SK-N-SH (cell line): ENCODE results near the gene KCND3. TPM values are rescaled to one million over a fixed set of nuclear protein-coding genes. Genes with fewer than 3 reads are reported as not detected.

Source experiments
- CTCF ChIA-PET: fragments of 300-600, 350-600 bp; formaldehyde crosslinking; extraction: SDS; loops from one replicate; lab custom pipeline; 2021; lab: Yijun Ruan, JAX
- POLR2A ChIA-PET: fragments of 350-600 bp; sonication (Branson Sonifier 250); formaldehyde crosslinking; extraction: SDS; loops from one replicate; lab custom pipeline; 2020; ENCODE audit warnings: antibody characterized with exemption, inconsistent platforms; lab: Yijun Ruan, JAX
- DNase-seq: peaks from one replicate; pipeline ENCODE4 v3.0.0; 2012
- H2AFZ ChIP-seq: fragments of 200-600 bp; sonication (generic); 2 replicates; pipeline ENCODE4 v1.8.1; 2016; ENCODE audit warnings: antibody characterized with exemption, mild to moderate bottlenecking, low read depth
- H3F3A ChIP-seq: fragments of 200-600 bp; sonication (generic); replicated peaks from 2 replicates; pipeline ENCODE3; 2016; ENCODE audit warnings: antibody characterized with exemption, mild to moderate bottlenecking; ENCODE audit not compliant: insufficient read depth
- H3K27ac ChIP-seq, 2 experiments: fragments of 200-500 bp in 1 of 2; fragments of 200-600 bp in 1 of 2; sonication (Bioruptor generic) in 1 of 2; sonication (generic), shearing (Covaris generic) in 1 of 2; 2 replicates each; pipeline versions ENCODE4 v1.5.1 to v1.6.1; 2014 to 2016; ENCODE audit warnings: low read depth in 2 of 2, inconsistent platforms in 1 of 2, low read length in 1 of 2, mild to moderate bottlenecking in 1 of 2, mixed read lengths in 1 of 2
- H3K27me3 ChIP-seq: fragments of 200-600 bp; sonication (generic), shearing (Covaris generic); 2 replicates; pipeline ENCODE4 v1.6.1; 2016; ENCODE audit warnings: mixed run types; ENCODE audit not compliant: insufficient read depth
- H3K36me3 ChIP-seq, 2 experiments: fragments of 200-500 bp in 1 of 2; fragments of 200-600 bp in 1 of 2; sonication (Bioruptor generic) in 1 of 2; sonication (generic) in 1 of 2; replicated peaks in 1 of 2; 2 replicates each; pipeline versions ENCODE3 to v1.5.1; 2014 to 2016; ENCODE audit warnings: low read length in 1 of 2, mild to moderate bottlenecking in 1 of 2; ENCODE audit not compliant: insufficient read depth in 2 of 2, control insufficient read depth in 1 of 2
- H3K4me1 ChIP-seq, 2 experiments: fragments of 200-500 bp in 1 of 2; fragments of 200-600 bp in 1 of 2; sonication (Bioruptor generic) in 1 of 2; sonication (generic), shearing (Covaris generic) in 1 of 2; 2 replicates each; pipeline versions ENCODE4 v1.5.1 to v1.6.1; 2014 to 2016; ENCODE audit warnings: low read depth in 1 of 2, low read length in 1 of 2, mixed run types in 1 of 2; ENCODE audit not compliant: insufficient read depth in 2 of 2, control insufficient read depth in 1 of 2
- H3K4me2 ChIP-seq: fragments of 200-600 bp; sonication (generic), shearing (Covaris generic); 2 replicates; pipeline ENCODE4 v1.6.1; 2017; ENCODE audit warnings: mixed run types
- H3K4me3 ChIP-seq, 2 experiments: fragments of 200-500 bp in 1 of 2; fragments of 200-600 bp in 1 of 2; sonication (Bioruptor generic) in 1 of 2; sonication (generic), shearing (Covaris generic) in 1 of 2; 2 replicates each; pipeline versions ENCODE4 v1.5.1 to v1.8.1; 2014 to 2016; ENCODE audit warnings: low read depth in 2 of 2, inconsistent platforms in 1 of 2, low read length in 1 of 2, mild to moderate bottlenecking in 1 of 2, mixed read lengths in 1 of 2, moderate library complexity in 1 of 2
- H3K79me2 ChIP-seq: fragments of 200-600 bp; sonication (generic); 2 replicates; pipeline ENCODE4 v1.8.1; 2017; ENCODE audit warnings: mild to moderate bottlenecking; ENCODE audit not compliant: insufficient read depth
- H3K9ac ChIP-seq: fragments of 200-600 bp; sonication (generic); 2 replicates; pipeline ENCODE4 v1.6.1; 2017; ENCODE audit warnings: mixed run types
- H3K9me2 ChIP-seq: fragments of 200-600 bp; sonication (generic); 2 replicates; pipeline ENCODE4 v1.6.1; 2017; ENCODE audit warnings: mixed run types
- H3K9me3 ChIP-seq: fragments of 200-600 bp; sonication (generic); 2 replicates; pipeline ENCODE4 v1.6.1; 2017; ENCODE audit warnings: mixed run types, mild to moderate bottlenecking, moderate library complexity
- H4K20me1 ChIP-seq: fragments of 200-600 bp; sonication (generic); 2 replicates; pipeline ENCODE4 v1.6.1; 2017; ENCODE audit warnings: mild to moderate bottlenecking, mixed run types; ENCODE audit not compliant: insufficient read depth
- CHD2 ChIP-seq: fragments of 150-350 bp; IDR thresholded peaks from 2 replicates; pipeline ENCODE4 v1.6.1; 2018; ENCODE audit warnings: low read length; ENCODE audit not compliant: partially characterized antibody
- FOXJ3 ChIP-seq: sonication (generic); formaldehyde crosslinking; IDR thresholded peaks from 2 replicates; pipeline ENCODE4 v1.5.1; 2020; ENCODE audit warnings: mild to moderate bottlenecking, missing genetic modification reagents
- FOXM1 ChIP-seq: IDR thresholded peaks from 2 replicates; pipeline ENCODE4 v1.4.0; 2012; ENCODE audit warnings: low read depth, mild to moderate bottlenecking
- GABPA ChIP-seq: IDR thresholded peaks from 2 replicates; pipeline ENCODE4 v1.4.0; 2012; ENCODE audit warnings: low read depth, mild to moderate bottlenecking
- GATA2 ChIP-seq: sonication (generic); formaldehyde crosslinking; IDR thresholded peaks from 2 replicates; pipeline ENCODE4 v1.5.0; 2020; ENCODE audit warnings: mild to moderate bottlenecking, missing genetic modification reagents
- JUND ChIP-seq: IDR thresholded peaks from 2 replicates; pipeline ENCODE4 v1.4.0; 2012
- MEF2A ChIP-seq: IDR thresholded peaks from 2 replicates; pipeline ENCODE4 v1.4.0; 2012; ENCODE audit warnings: low read depth, borderline replicate concordance
- MXI1 ChIP-seq: IDR thresholded peaks from 2 replicates; pipeline ENCODE4 v1.6.1; 2012; ENCODE audit warnings: mild to moderate bottlenecking, low read depth, low read length, improper control_type of control experiment
- NFIC ChIP-seq: IDR thresholded peaks from 2 replicates; pipeline ENCODE4 v1.4.0; 2012; ENCODE audit warnings: borderline replicate concordance
- NRF1 ChIP-seq: IDR thresholded peaks from 2 replicates; pipeline ENCODE4 v1.6.1; 2012; ENCODE audit warnings: low read depth, mild to moderate bottlenecking, low read length
- POLR2AphosphoS5 ChIP-seq: IDR thresholded peaks from 2 replicates; pipeline ENCODE4 v1.6.1; 2012; ENCODE audit warnings: low read depth, low read length
- RCOR1 ChIP-seq: fragments of 150-350 bp; IDR thresholded peaks from 2 replicates; pipeline ENCODE4 v1.6.1; 2017; ENCODE audit warnings: antibody characterized with exemption, low read length
- RFX5 ChIP-seq: IDR thresholded peaks from 2 replicates; pipeline ENCODE4 v1.6.1; 2012; ENCODE audit warnings: mild to moderate bottlenecking, improper control_type of control experiment, low read length
- RXRA ChIP-seq: IDR thresholded peaks from 2 replicates; pipeline ENCODE4 v1.4.0; 2012; ENCODE audit warnings: low read depth, mild to moderate bottlenecking, borderline replicate concordance
- SMC3 ChIP-seq: IDR thresholded peaks from 2 replicates; pipeline ENCODE4 v1.6.1; 2012; ENCODE audit warnings: low read depth, low read length, improper control_type of control experiment
- WGBS: methylation state at CpG from one replicate; pipeline ENCODE4 v1.1.6; 2017; ENCODE audit warnings: low lambda C conversion rate; 5-methylcytosine and 5-hydroxymethylcytosine counted together
- polyA plus RNA-seq, 3 experiments: library from polyadenylated mRNA; depleted of rRNA; stranded (reverse); fragments of >200 nt; gene quantifications; 2 replicates each; pipeline ENCODE4 v1.2.3, GENCODE V29; 2012
- TF ChIP-seq, protein P1 (sequence below): IDR thresholded peaks from 2 replicates; pipeline ENCODE4; 2012
- TF ChIP-seq, protein P2 (sequence below): fragments of 150-350 bp; IDR thresholded peaks from 2 replicates; pipeline ENCODE4 v1.6.1; 2017; ENCODE audit warnings: antibody characterized with exemption, low read length, low read depth, borderline replicate concordance
- TF ChIP-seq, protein P3 (sequence below): IDR thresholded peaks from 2 replicates; pipeline ENCODE4 v1.4.0; 2012; ENCODE audit warnings: low read depth
- TF ChIP-seq, protein P4 (sequence below): IDR thresholded peaks from 2 replicates; pipeline ENCODE4 v1.4.0; 2012; ENCODE audit warnings: low read depth, borderline replicate concordance
- TF ChIP-seq, protein P5 (sequence below): fragments of 150-350 bp; IDR thresholded peaks from 2 replicates; pipeline ENCODE4 v1.6.1; 2016; ENCODE audit warnings: mild to moderate bottlenecking, low read depth, low read length

Gene KCND3
- polyA plus RNA-seq, 1 of the 3 experiments (the other 2 are of a cell fraction): not detected

DNA sequence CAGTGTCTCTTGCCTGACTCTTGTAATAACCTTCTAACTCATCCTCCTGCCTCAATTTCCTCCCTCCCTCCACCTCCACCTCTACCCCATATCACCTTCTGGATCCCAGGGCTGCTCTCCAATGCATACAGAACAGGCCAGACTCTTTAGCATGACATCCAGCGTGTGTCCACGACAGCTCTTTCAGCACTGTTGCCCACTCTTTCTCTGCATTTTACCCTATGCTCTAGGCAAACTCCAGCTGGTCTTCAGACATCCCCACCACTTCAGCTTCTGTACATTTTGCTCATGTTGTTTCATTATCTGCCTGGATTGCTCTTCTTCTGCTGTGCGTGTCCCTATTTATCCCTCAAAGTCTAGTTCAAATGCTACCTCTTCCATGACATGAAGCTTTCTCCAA lies 255.0 kb downstream of the KCND3 start:
- Histone ChIP-seq H3K79me2 (no peaks in the 10 kb centered on the region), H3F3A (peaks cover under 1% of the 10 kb centered on the region), H2AFZ (no peak overlapping the region), H3K27ac (no peak overlapping the region), H3K4me3 (no peak overlapping the region), H3K9ac (no peak overlapping the region), H4K20me1 (no peaks in the 10 kb centered on the region), H3K9me2 (no peaks in the 10 kb centered on the region), H3K9me3 (no peaks in the 10 kb centered on the region), H3K27me3 (no peaks in the 10 kb centered on the region), H3K36me3 (no peaks in the 10 kb centered on the region), H3K4me2 (no peak overlapping the region), H3K4me1 (peaks cover 8 to 15% of the 10 kb centered on the region in 2 experiments; a peak in 3 of 4 replicates)
- CTCF ChIA-PET: interaction anchor here (1.0 to 1.8 kb wide), 2 partner anchors 13 to 20 kb away, joined by 4 to 9 read pairs; no protein-coding TSS in a partner anchor
- TF ChIP-seq POLR2AphosphoS5 (no peak), NRF1 (no peak), GATA2 (CRISPR knock-in tag) (no peak), GABPA (no peak), RCOR1 (no peak), FOXM1 (no peak), MXI1 (no peak), FOXJ3 (CRISPR knock-in tag) (no peak), NFIC (no peak), MEF2A (no peak)
- TF ChIP-seq, protein P1, sequence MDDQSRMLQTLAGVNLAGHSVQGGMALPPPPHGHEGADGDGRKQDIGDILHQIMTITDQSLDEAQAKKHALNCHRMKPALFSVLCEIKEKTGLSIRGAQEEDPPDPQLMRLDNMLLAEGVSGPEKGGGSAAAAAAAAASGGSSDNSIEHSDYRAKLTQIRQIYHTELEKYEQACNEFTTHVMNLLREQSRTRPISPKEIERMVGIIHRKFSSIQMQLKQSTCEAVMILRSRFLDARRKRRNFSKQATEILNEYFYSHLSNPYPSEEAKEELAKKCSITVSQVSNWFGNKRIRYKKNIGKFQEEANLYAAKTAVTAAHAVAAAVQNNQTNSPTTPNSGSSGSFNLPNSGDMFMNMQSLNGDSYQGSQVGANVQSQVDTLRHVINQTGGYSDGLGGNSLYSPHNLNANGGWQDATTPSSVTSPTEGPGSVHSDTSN: no peak
- TF ChIP-seq, protein P2, sequence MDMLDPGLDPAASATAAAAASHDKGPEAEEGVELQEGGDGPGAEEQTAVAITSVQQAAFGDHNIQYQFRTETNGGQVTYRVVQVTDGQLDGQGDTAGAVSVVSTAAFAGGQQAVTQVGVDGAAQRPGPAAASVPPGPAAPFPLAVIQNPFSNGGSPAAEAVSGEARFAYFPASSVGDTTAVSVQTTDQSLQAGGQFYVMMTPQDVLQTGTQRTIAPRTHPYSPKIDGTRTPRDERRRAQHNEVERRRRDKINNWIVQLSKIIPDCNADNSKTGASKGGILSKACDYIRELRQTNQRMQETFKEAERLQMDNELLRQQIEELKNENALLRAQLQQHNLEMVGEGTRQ: no peak
- TF ChIP-seq, protein P3, sequence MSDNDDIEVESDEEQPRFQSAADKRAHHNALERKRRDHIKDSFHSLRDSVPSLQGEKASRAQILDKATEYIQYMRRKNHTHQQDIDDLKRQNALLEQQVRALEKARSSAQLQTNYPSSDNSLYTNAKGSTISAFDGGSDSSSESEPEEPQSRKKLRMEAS: no peak
- TF ChIP-seq, protein P4, sequence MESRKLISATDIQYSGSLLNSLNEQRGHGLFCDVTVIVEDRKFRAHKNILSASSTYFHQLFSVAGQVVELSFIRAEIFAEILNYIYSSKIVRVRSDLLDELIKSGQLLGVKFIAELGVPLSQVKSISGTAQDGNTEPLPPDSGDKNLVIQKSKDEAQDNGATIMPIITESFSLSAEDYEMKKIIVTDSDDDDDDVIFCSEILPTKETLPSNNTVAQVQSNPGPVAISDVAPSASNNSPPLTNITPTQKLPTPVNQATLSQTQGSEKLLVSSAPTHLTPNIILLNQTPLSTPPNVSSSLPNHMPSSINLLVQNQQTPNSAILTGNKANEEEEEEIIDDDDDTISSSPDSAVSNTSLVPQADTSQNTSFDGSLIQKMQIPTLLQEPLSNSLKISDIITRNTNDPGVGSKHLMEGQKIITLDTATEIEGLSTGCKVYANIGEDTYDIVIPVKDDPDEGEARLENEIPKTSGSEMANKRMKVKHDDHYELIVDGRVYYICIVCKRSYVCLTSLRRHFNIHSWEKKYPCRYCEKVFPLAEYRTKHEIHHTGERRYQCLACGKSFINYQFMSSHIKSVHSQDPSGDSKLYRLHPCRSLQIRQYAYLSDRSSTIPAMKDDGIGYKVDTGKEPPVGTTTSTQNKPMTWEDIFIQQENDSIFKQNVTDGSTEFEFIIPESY: no peak
- POLR2A ChIA-PET: no interaction called here
- WGBS: 97% methylated on average over 3 of the region's 3 CpGs
- no peak for DNase-seq

DNA sequence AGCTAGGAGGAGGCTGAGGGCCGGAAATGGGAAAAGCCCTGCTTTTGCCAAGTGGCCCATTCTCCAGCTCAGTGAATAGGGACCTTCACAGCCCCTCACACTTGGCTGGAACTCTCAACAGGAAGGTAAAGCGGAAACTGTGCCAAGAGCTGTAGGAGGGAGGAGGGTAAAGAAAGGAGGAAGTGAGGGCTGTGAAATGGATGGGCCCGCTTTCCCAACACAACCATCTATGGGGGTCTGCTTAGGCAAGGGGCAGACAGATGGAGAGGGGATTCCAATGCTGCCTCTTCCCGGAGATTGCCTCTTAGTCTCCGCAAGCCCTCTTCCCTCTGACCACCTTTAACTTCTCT lies 255.5 kb downstream of the KCND3 start:
- TF ChIP-seq NFIC (no peak), SMC3 (no peak), CHD2 (no peak), MXI1 (no peak), MEF2A (no peak), RFX5 (no peak), RXRA (no peak), FOXM1 (no peak), JUND (no peak)
- TF ChIP-seq, protein P3: no peak
- TF ChIP-seq, protein P5, sequence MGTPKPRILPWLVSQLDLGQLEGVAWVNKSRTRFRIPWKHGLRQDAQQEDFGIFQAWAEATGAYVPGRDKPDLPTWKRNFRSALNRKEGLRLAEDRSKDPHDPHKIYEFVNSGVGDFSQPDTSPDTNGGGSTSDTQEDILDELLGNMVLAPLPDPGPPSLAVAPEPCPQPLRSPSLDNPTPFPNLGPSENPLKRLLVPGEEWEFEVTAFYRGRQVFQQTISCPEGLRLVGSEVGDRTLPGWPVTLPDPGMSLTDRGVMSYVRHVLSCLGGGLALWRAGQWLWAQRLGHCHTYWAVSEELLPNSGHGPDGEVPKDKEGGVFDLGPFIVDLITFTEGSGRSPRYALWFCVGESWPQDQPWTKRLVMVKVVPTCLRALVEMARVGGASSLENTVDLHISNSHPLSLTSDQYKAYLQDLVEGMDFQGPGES: no peak
- CTCF ChIA-PET: no interaction called here
- no peak overlapping the region for H3K4me3 ChIP-seq
- H3F3A ChIP-seq: no peaks in the 10 kb centered on the region
- H3K9me2 ChIP-seq: no peaks in the 10 kb centered on the region
- H3K9ac ChIP-seq: no peak overlapping the region
- H3K4me1 ChIP-seq: peaks cover 8 to 15% of the 10 kb centered on the region in 2 experiments; a peak in 3 of 4 replicates
- H4K20me1 ChIP-seq: no peaks in the 10 kb centered on the region
- no peak overlapping the region for H3K4me2 ChIP-seq
- WGBS: 93% methylated on average over 5 of the region's 5 CpGs
- H3K9me3 ChIP-seq: no peaks in the 10 kb centered on the region
- H3K79me2 ChIP-seq: no peaks in the 10 kb centered on the region
- no peak overlapping the region for H2AFZ ChIP-seq
- H3K27me3 ChIP-seq: no peaks in the 10 kb centered on the region
- H3K27ac ChIP-seq: no peak overlapping the region
- H3K36me3 ChIP-seq: no peaks in the 10 kb centered on the region
- POLR2A ChIA-PET: no interaction called here
- no peak for DNase-seq
